IPS DF 4.7 (cell line): ENCODE results near the gene TMEM128.
"Not testable (repeated sequence)": the region's sequence is repeated elsewhere in the genome, so short reads cannot be mapped to it uniquely, and the experiment has no call there.

Experiments
- DNase-seq: peaks from one replicate; pipeline ENCODE4 v3.0.0-alpha.2; 2013; ENCODE audit warnings: low spot score; ENCODE audit errors: extremely low read depth

The TMEM128 gene

DNA sequence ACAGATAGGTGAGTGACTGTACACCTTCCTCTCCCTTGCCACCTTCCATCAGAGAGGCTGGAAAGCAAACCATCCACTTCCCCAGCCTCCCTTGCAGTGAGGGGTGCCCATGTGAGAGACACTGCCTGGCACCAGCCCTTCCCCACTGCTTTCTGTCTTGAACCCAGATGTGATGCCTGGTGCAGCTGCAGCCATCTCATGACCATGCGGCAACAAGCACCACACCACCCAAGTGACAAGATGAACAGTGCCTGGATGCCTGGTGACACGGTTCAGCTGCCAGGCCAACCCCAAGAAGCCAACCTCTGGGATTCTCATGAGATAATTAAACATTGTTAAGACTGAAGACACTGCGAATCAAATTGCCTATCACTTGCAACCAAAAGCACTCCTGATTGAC lies 52.7 kb downstream of the TMEM128 start:
- DNase-seq = no peak

GRCh38 chr4:4188557-4188956 lies 59.5 kb downstream of the TMEM128 start:
- not testable (repeated sequence) for DNase-seq
